DOHH2 (cell line): Measurements from ENCODE around the gene SYNJ2.

Experiments
- CTCF ChIP-seq: fragments of 200-600 bp; sonication (generic); IDR thresholded peaks from one replicate; pipeline ENCODE4 v1.5.1; 2014; ENCODE audit warnings: antibody characterized with exemption, mild to moderate bottlenecking, low read depth, low read length; ENCODE audit not compliant: poor library complexity, severe bottlenecking
- EZH2phosphoT487 ChIP-seq: fragments of 200-600 bp; sonication (generic); IDR thresholded peaks from 2 replicates; pipeline ENCODE4 v1.6.1; 2017; ENCODE audit warnings: borderline replicate concordance, mild to moderate bottlenecking, antibody characterized with exemption, low read length, moderate library complexity, mixed read lengths

- TF ChIP-seq CTCF = no peak
- no peak for TF ChIP-seq EZH2phosphoT487
Measured at GRCh38 chr6:158047563-158048323, 66.1 kb downstream of the SYNJ2 start.
